GM21367 (cell line): ENCODE measurements around the gene PARD6G.
A peak's percentile ranks its signal among the peaks of the same experiment; 100 is the strongest.
"Not testable (repeated sequence)": the region's sequence is repeated elsewhere in the genome, so short reads cannot be mapped to it uniquely, and the experiment has no call there.

Experiments
- ATAC-seq: cut with Tn5 transposase; IDR thresholded peaks from one replicate; pipeline ENCODE4 v1.9.1; 2021; ENCODE audit not compliant: unreplicated experiment

The PARD6G gene

GRCh38 chr18:80172056-80172455 is 75.3 kb downstream of the PARD6G start:
- no peak for ATAC-seq

GRCh38 chr18:80171054-80171872 is 76.1 kb downstream of the PARD6G start:
- no peak for ATAC-seq

GRCh38 chr18:80170395-80171053 is 76.8 kb downstream of the PARD6G start:
- ATAC-seq: no peak

GRCh38 chr18:80169607-80170006 is 77.7 kb downstream of the PARD6G start:
- no peak for ATAC-seq

- ATAC-seq: no peak
These were observed 78.3 kb downstream of the PARD6G start for GRCh38 chr18:80168982-80169381.

GRCh38 chr18:80168346-80168745 is 79.0 kb downstream of the PARD6G start:
- ATAC-seq: no peak

- no peak for ATAC-seq
These were observed 79.4 kb downstream of the PARD6G start for GRCh38 chr18:80167931-80168330.

GRCh38 chr18:80167331-80167730 is 80.0 kb downstream of the PARD6G start:
- ATAC-seq: no peak

GRCh38 chr18:80166725-80167124 is 80.6 kb downstream of the PARD6G start:
- no peak for ATAC-seq

GRCh38 chr18:80166240-80166639 is 81.1 kb downstream of the PARD6G start:
- no peak for ATAC-seq

- ATAC-seq: not testable (repeated sequence)
These were observed 82.5 kb downstream of the PARD6G start for GRCh38 chr18:80164727-80165355.

GRCh38 chr18:80163183-80163582 is 84.1 kb downstream of the PARD6G start:
- no peak for ATAC-seq

- ATAC-seq: no peak
These were observed 85.4 kb downstream of the PARD6G start for GRCh38 chr18:80161781-80162417.

- no peak for ATAC-seq
These were observed 87.3 kb downstream of the PARD6G start for GRCh38 chr18:80159713-80160636.

- no peak for ATAC-seq
These were observed 88.9 kb downstream of the PARD6G start for GRCh38 chr18:80158365-80158764.

- ATAC-seq: no peak
These were observed 89.5 kb downstream of the PARD6G start for GRCh38 chr18:80157708-80158343.

- peak; percentile 52 for ATAC-seq
These were observed 93.0 kb downstream of the PARD6G start for GRCh38 chr18:80154293-80154692.

GRCh38 chr18:80149667-80150066 is 97.6 kb downstream of the PARD6G start:
- no peak for ATAC-seq

- peak; percentile 4 for ATAC-seq
These were observed 98.8 kb downstream of the PARD6G start for GRCh38 chr18:80148326-80149199.
